ENCODE data around the gene MED29.

MED29 gene, protein sequence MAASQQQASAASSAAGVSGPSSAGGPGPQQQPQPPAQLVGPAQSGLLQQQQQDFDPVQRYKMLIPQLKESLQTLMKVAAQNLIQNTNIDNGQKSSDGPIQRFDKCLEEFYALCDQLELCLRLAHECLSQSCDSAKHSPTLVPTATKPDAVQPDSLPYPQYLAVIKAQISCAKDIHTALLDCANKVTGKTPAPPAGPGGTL

DNA sequence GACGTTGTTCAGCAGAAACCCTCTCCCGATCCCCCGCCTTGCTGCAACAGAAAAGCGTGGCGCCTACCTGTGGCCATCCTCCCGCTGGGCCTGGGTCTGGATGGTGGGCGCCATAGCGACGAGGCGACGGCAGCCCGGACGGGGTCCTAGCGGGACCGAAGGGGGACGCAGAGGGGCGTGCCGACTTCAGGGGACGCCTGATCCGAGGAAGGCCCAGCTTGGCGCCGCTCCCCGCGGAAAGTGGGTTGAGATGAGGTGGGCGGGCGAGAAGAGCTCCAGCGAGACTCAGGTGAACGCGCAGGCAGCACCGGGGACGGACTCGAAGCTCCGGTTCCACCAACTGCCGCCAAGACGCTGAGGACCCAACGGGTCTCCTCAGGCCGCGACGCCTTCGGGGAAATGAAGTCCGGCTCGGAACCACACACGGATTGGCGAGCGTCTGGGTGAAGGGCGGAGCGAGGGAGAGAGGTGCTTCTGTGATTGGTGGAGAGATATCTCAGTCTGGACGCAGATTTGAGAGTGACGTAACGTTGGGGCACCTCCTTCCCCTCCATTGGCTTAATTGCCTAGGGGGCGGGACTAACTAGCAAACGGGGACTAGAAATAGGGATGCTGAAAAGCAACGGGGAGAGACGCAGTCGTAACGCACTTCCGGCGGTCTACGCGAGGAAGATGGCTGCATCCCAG lies at the start of gene MED29, which contains the start of gene PAF1:
Gene MED29, plus strand, starts transcription at position 628 of the 687 bp plus-strand sequence. Its CDS starts 45 bp downstream, at position 673.
Gene PAF1, minus strand, starts transcription at position 356 of the 687 bp plus-strand sequence. Its CDS starts 242 bp downstream, at position 114.
- peak; percentile 84 to 89 for DNase-seq (ENCODE audit: low read depth in 2 of 2)

DNA sequence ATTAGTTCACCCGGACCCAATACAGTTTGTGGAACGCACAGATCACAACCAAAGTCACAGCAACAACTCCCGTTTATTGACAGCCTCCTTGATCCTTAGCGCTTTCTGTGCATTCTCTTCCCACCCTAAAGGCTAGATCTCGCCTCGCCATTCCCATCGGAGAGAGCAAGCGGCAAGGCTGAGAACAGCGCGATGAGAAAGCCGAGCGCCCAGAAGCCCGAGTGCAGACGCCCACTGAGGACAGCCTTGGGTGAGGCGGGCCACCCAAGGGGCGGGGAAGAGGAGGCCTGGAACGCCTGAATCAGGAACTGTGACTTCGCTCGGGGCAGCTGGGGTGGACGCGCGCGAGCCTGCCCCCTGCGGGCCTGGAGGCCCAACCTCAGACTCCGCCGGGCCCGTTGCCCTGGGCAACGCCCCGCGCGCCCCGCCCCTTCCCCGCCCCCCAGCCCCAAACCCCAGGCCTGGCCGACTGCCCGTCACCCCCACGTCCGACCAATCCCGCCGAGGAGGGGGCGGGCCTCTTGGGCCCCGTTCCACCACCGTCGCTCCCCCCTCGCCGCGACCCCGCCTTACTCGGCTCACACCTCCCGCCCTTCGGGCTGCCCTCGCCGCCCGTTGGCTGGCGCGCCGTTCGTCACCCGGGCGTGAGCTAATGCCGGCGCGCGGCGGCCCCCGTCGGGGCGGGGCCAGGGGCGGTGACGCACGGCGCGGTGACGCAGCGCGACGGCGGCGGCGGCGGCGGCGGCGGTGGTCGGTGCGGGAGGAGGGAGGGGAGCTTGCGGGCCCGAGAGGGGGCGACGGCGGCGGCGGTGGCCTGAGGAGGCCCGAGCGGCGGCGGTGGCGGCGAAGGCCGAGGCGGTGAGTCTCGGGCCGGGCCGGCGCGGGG lies 49.2 kb upstream of the MED29 start, which contains the start of gene SAMD4B:
Gene SAMD4B, plus strand, starts transcription at position 703 of the 886 bp plus-strand sequence. CDS start 14,473 bp downstream, outside the sequence.
- DNase-seq (ENCODE audit: low read depth in 2 of 2) = peak; percentile 95 to 99

DNA sequence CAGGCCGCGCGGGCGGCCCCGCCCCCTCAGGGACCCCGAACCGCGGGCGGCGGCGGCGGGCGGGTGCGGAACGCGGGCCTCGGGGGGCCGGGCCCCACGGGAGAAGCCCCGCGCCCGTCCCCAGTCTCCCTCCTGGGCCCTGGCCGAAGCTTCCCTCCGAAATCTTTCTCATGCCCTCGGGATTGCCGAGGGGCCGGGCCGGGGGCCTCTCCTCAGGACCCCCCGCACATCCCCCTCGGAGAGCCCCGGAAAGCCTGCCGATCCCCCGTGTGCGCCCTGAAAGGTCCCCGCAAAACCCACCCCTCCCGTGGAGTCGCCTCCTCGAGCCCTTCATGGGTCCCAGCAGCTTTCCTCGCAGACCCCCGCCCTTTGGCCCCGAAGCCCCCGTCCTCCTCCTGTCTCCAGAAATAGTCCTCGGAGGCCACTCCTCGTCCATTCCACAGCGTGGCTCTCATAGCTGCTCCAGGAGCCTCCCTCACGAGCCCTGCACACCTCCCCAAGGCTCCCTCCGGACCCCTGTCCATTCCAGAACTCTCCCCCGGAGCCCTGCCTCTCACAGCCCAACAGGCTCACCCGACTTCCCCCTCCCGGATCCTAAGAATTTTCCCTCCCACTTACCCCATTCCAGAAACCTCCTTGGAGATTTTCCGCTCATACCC lies 48.4 kb upstream of the MED29 start:
- no peak for DNase-seq (ENCODE audit: low read depth in 2 of 2)

DNA sequence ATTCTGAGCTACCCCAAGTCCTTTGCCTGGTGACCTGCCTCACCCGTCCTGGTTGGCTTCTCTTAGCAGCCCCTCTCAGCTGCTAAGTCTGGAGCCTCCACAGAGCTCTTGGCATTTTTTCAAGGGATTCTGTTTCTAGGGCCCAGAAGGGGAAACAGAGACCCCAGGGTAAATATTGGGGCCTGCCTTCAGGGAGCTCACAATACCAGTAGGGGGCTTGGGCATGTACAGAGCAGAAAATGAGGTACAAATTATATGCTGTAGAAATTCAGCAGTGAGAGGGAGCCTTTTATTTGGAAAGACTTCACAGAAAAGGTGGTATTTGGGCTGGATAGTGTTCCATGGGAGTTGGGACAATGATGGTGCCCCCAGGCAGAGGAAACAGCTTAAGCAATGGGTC lies 45.2 kb upstream of the MED29 start:
- no peak for DNase-seq (ENCODE audit: low read depth in 2 of 2)

DNA sequence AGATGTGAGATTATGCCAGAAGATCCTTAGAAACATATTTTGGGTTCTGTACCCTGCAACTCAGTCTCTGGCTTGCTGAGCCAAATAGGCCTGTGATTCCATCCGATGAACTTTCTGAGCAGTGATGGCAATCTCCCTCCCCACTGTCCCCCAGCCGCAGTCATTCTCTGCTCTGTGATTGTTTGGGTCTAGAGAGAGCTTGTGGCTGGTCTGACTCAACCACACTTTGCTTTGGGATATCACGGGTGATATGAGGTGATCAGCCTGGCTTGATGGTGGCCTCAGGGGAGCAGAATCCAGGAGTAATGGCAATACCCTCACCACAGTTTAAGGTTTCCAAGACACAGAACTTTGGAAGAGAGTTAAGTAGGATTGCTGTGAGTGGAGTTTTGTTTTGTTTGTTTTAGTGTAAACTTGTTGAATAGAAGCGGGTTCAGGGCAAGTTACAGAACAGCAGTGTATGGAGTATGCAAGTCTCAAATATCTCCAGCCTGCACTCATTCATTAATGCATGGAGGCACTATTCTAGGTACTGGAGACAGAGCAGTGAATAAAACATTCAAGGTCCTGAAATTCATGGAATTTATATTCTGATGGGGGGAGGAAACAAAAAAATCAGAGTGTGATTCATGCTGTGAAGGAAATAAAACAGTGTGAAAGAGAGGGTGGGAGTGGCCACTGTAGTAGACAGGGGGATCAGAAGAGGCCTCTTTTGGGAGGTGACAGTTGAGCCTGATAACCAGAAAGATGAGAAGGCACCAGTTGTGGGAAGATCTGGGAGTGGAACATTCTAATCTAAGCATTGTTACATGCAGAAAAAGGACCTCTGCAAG lies 43.6 kb upstream of the MED29 start:
- DNase-seq (ENCODE audit: low read depth in 2 of 2) = no peak

DNA sequence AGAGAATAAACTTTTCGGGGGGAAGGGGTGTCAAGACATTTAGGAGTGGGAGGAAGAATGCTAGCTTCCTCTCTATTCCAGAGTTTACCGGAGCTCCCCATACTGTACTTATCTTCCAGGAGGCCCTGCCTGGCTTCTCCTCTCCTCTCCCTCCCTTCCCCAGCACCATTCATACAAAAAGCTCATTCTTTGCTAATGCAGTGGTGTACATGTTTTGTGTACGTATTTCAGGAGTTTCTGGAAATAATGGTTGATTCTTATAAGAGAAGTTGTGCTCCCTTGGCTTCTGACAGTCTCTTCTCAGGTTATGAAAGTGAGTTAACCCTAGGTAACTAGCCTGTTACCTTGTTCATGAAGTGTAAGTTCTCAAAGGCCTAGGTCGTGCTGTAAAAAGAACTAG lies 41.9 kb upstream of the MED29 start:
- no peak for DNase-seq (ENCODE audit: low read depth in 2 of 2)

DNA sequence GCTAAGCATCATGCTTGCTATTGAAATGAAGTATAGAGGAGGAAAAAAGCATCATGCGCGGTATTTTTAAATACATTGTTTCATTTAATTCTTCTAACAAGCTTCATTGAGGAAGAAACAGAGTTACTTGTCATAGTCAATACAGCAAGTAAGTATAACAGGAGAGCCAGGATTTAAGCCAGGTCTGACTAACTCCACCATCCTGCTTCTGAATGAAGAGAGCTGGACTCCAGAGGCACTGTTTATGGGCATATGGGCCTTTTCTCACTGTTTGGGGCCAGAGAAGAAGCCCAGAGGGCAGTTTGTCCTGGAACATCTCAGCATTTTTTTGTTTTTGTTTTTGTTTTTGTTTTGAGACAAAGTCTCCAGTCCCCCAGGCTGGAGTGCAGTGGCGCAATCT lies 41.0 kb upstream of the MED29 start:
- DNase-seq (ENCODE audit: low read depth in 2 of 2) = no peak

DNA sequence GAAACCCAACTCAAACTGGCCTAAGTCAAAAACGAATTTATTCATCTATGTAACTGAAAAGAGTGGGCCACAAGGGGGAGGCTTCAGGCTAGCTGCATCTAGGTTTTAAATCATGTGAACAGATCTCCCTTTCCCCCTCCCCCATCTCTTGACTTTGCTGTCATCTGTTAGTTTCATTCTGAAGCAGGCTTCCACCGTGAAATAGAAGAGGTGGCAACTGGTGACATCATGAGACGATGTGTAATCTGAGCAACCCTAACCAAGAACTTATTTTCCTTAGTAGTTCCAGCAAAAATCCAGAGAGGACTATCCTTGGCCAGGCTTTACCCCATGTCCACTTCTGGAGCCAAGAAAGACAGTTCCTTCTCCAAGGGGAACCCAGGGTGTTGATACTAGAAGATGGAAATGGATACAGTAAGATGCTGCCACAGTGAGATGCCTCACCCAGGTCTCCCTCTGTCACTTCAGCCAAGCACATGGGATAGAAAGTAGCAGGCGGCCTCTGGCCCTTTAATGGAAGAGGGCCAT lies 39.6 kb upstream of the MED29 start:
- DNase-seq (ENCODE audit: low read depth in 2 of 2) = no peak

DNA sequence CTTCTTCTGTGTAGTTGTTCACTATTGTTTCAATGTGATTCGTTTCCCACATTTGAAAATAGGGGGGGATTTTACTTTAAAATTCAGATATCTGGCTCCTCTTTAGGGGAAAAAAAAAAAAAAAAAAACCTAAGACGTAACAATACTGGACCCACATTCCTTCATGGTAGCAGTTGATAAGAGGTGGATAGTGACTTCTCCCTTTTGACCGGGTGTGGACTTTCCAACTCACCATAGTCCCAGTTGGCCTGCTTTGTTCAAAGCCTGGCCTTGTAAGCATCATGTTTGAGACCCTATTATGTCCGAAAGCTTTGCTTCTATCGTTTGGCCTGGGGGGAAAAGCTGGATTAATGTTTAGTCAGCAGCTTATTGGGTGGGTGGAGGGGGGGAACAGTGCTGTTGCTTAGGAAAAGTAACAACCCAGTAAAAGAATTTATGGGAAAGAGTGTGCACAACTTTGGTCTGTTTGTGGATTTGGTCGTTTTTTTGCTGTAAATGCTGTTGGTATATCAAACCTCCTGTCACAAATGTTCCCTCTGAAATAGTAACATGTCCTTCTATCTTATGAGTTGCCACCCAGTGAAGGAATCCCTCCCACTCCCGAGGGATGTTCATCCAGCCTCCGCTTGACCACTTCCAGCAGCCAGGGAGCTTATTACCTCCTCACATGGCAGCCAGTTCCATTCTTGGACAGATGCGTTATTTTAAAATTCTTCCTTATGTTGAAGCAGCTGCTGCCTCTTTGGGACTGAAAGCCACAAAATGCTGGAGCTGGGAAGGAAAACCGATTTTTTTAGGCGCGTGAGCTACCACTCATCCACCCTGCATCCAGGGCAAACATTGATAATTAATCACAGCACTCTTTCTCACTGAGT lies 38.6 kb upstream of the MED29 start:
- DNase-seq (ENCODE audit: low read depth in 2 of 2) = no peak

DNA sequence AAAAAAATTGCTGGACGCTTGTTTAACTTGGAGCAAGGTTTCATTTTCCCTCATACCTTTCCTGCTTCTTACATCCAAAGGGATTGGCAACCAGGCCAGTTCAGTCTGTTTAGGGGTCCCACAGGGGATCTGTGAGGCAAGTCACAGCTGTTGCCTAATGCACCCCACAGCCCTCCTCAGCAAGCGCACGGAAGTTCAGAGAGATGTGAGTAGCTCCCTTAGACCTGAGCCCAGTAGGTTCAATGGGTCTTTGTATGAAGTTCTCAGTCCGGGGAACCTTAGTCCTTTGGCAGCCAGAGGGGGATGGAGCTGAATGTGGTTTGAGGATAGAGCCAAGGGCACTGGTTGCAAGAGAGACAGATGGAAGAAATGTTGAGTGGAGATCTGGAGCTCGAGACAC lies 35.9 kb upstream of the MED29 start:
- DNase-seq (ENCODE audit: low read depth in 2 of 2) = no peak

DNA sequence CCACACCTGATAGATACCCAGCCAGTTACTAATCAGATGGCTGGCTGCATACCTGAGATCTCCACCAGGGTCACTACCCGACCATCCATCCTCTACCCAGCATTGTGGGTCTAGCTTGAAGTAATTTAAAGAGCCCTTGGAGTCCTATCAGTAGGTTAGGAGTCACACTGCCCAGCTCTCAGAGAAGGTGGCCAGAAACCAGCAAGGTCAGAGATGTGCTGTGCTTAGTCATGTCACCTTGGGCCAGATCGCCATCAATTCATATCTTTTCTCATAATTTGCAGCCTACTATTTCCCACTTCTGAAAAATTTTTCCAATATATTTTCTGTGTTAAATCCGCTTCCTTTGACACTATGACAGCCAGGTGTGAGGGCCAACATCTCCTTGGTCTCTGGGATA lies 35.1 kb upstream of the MED29 start:
- DNase-seq (ENCODE audit: low read depth in 2 of 2) = no peak

DNA sequence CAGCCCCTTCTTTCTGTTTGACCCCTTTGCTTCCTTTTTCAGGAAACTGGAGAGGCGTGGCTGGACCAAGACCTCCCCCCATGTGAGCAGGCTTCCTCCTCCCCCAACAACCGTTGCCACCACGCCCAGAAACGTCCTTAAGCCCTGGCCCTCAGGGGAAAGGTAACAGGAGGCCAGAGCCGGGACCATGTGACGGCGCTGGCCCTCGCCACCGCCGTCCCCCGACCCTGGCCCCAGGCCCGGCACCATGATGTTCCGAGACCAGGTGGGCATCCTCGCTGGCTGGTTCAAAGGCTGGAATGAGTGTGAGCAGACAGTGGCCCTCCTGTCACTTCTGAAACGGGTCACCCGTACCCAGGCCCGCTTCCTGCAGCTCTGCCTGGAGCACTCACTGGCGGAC lies 34.5 kb upstream of the MED29 start:
- no peak for DNase-seq (ENCODE audit: low read depth in 2 of 2)

DNA sequence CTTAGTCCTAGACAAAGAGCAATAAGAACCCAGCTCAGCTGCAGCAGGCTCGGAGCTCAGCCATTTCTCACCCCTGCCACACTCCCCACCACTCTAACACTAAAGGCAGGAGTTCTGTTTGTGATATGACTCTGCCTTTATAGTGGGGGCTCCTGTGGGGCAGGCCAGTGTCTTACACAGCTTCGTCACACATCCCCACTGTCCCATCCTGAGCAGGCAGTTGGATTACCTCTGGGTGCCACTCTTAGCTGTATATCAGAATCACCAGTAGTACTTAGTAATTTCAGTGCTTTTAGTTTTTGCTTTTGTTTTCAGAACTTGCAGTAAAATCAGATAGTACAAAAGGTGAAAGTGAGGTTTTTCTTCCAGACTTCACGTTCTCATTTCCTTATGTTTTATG lies 32.2 kb upstream of the MED29 start:
- no peak for DNase-seq (ENCODE audit: low read depth in 2 of 2)

DNA sequence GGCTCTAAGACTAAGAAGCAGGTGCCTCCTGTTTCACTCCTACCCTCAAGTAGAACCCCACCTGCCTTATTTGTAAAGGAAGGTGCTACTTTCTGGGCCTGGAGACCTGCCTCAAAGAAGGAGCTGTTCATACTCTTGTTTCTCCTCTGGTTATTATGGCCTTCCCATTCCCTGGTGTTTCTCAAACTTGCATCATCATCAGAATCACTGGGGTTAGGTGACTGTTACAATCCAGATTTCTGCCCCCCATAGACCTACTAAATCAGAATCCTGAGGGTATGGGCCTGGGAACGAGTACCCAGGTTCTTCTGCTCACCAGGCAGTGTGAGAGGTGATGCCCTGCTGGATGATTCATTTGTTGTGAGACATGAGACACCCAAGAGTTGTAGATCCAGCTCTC lies 30.6 kb upstream of the MED29 start:
- no peak for DNase-seq (ENCODE audit: low read depth in 2 of 2)

DNA sequence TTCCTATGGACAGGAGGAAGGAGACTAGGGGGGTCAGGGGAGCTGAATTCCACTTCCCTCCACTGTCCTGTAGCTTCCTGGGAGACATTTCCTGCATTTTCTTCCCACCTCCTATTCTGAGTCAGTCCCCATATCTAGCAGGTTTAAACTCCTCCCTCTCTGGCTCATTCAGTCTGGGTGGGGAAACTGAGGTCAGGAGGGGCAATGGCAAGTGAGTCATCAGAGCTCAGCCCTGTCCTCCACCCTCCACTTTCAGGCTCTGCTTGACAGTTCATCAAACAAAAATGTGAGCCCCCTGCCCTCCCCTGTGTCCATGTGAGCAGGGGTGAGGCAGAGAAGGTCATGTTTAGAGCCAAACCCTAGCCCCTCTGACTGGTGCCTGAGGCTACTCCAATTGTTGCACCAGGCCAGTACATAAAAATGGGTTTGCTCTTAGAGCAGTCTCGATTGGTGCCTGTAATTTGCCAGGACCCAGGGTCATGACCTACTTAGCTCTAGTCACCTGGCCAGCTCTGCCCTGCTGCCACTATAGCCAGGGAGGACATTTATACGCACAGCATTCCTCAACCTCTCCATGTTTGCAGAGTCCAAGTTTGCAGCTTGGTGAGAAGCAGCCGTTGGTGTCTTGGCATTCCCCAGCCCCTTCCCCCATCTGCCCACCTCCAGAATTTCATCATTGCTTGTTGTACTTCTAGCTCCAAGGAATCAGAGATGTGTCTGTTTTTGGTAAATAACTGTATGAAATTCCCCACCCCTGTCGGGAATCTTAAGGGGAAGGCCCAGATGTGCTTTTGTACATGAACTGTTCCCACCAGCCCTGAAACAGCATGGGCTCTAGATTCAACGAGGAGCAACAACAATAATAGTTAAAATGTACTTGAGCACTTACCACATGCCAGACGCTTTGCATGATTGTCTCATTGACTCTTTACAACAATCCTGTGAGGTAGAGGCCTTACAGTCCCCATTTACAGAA lies 28.2 kb upstream of the MED29 start:
- DNase-seq (ENCODE audit: low read depth in 2 of 2) = no peak

DNA sequence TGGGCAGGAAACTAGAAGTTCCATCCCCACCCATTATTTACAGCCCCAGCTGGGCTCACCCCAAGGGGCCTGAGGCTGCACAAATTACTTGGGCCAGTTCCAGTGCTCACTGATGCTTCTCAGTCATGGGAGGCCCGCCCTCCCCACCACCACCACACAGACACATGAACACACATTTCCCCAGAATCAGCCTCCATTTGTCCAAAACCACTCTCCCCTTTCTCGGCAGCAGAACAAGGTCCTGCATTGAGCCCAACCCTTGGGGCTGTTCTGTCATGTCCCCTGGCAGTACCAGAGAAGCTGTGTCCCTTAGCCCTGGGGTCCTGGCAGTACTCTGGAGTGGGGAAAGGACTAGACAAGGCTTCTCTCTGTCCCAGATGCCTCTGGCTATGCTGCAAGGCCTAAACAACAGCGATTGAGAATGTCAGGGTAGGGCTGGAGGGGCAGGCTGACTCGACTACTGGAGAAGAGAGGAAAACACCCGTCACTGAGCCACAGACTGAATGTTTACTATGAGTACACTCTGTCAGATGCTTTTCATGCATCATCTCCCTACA lies 27.2 kb upstream of the MED29 start:
- DNase-seq (ENCODE audit: low read depth in 2 of 2) = no peak

DNA sequence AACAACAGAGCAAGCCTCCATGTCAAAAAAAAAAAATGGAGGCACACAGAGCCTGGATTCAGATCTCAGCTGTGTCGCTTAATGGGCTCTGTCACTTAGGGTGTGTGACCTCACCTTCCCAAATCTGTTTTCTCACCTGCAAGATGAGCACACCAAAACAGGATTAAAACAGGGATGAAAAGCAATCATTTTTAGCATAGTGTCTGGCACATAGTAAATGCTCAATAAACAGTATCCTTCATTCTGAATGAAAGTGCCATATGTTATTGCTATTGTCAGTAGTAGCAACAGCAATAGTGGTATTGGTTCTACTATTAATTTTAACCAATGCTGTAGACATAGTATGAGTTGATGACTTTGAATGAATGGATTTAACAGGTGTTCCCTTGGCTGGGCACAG lies 25.6 kb upstream of the MED29 start:
- no peak for DNase-seq (ENCODE audit: low read depth in 2 of 2)

DNA sequence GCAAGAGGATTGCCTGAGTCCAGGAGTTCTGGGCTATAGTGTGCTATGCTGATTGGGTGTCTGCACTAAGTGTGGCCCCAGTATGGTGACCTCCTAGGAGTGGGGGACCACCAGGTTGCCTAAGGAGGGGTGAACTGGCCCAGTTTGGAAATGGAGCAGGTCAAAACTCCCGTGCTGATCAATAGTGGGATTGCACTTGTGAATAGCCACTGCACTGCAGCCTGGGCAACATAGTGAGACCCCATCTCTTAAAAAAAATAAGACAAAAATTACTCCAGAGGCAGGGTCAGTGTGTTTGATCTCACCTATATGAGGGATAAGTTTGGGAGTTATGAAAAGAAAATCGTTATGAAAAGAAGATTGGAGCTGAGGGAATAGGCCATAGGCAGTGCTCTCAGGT lies 22.0 kb upstream of the MED29 start:
- DNase-seq (ENCODE audit: low read depth in 2 of 2) = no peak

Data from stimulated activated CD8-positive, alpha-beta memory T cell treated with anti-CD3 and anti-CD28 coated beads, Interleukin-2, amount 100 ng/mL, for 1 hour (primary cell).